22Rv1 (cell line): ENCODE measurements around the gene GSG1L.

Source experiments
- H3K27ac ChIP-seq: fragments of 450-650 bp; 2 replicates; pipeline ENCODE4 v1.5.1; 2017
- CTCF ChIP-seq: fragments of 450-650 bp; IDR thresholded peaks from 2 replicates; pipeline ENCODE4 v1.5.1; 2017; ENCODE audit warnings: mild to moderate bottlenecking
- ZFX ChIP-seq: fragments of 450-650 bp; IDR thresholded peaks from 2 replicates; pipeline ENCODE4 v1.6.1; 2017; ENCODE audit warnings: antibody characterized with exemption, borderline replicate concordance

Gene GSG1L

GRCh38 chr16:27806986-27807385, 256.5 kb downstream of the GSG1L start:
- TF ChIP-seq CTCF, result no peak
- TF ChIP-seq ZFX, result no peak
- no peak overlapping the region for H3K27ac ChIP-seq

- no peak for TF ChIP-seq ZFX
- no peak for TF ChIP-seq CTCF
- H3K27ac ChIP-seq, result no peak overlapping the region
Observed at GRCh38 chr16:27806388-27806787, 257.1 kb downstream of the GSG1L start.

- no peak overlapping the region for H3K27ac ChIP-seq
- TF ChIP-seq CTCF (no peak), ZFX (no peak)
Observed at GRCh38 chr16:27805828-27806351, 257.6 kb downstream of the GSG1L start.

GRCh38 chr16:27803775-27804549, 259.6 kb downstream of the GSG1L start:
- TF ChIP-seq CTCF, result no peak
- no peak for TF ChIP-seq ZFX
- H3K27ac ChIP-seq, result no peak overlapping the region

GRCh38 chr16:27802664-27803439, 260.7 kb downstream of the GSG1L start:
- H3K27ac ChIP-seq, result no peak overlapping the region
- no peak for TF ChIP-seq CTCF
- no peak for TF ChIP-seq ZFX

GRCh38 chr16:27801289-27801945, 262.1 kb downstream of the GSG1L start:
- TF ChIP-seq CTCF (no peak), ZFX (no peak)
- no peak overlapping the region for H3K27ac ChIP-seq
